HAP-1 (cell line): Measurements from ENCODE around the gene GTF3C1.

Experiments
- DNase-seq, 2 experiments: peaks; one replicate each; pipeline ENCODE4 v3.0.0-alpha.2; 2016 to 2020; ENCODE audit warnings: low spot score in 2 of 2
- H3K27me3 ChIP-seq: fragments of 250-450 bp; sonication (Bioruptor Pico); 2 replicates; pipeline ENCODE4 v1.5.1; 2020; ENCODE audit warnings: low read depth, mild to moderate bottlenecking, moderate library complexity
- H3K36me3 ChIP-seq: fragments of 250-450 bp; sonication (Bioruptor Pico); replicated peaks from 2 replicates; pipeline ENCODE4 v1.5.1; 2020; ENCODE audit warnings: mild to moderate bottlenecking
- H3K4me1 ChIP-seq: fragments of 250-450 bp; sonication (Bioruptor Pico); 2 replicates; pipeline ENCODE4 v1.5.1; 2020; ENCODE audit warnings: mild to moderate bottlenecking
- H3K4me3 ChIP-seq: fragments of 250-450 bp; sonication (Bioruptor Pico); 2 replicates; pipeline ENCODE4 v1.5.1; 2020; ENCODE audit warnings: mild to moderate bottlenecking, moderate library complexity
- H3K9me3 ChIP-seq: fragments of 250-450 bp; sonication (Bioruptor Pico); 2 replicates; pipeline ENCODE4 v1.5.1; 2020; ENCODE audit warnings: mild to moderate bottlenecking, moderate library complexity
- in situ Hi-C: fragments of 300-500 bp; cut with MboI; formaldehyde crosslinking; loops from 3 replicates; pipeline ENCODE4 v1.14.3; 2020; ENCODE audit warnings: low sequenced_read_pairs, inconsistent platforms, mixed read lengths

Gene GTF3C1

GRCh38 chr16:27499659-27500055, 50.1 kb downstream of the GTF3C1 start:
- Histone ChIP-seq H3K27me3 (no peaks in the 10 kb centered on the region), H3K36me3 (peaks cover 74% of the 10 kb centered on the region), H3K9me3 (no peaks in the 10 kb centered on the region), H3K4me3 (no peak overlapping the region), H3K4me1 (no peaks in the 10 kb centered on the region)
- in situ Hi-C loops = loop anchor here (25.0 kb wide), 1 partner anchor 638 kb away; no protein-coding TSS in a partner anchor
- no peak for DNase-seq

GRCh38 chr16:27498916-27499658, 50.6 kb downstream of the GTF3C1 start:
- DNase-seq = no peak
- in situ Hi-C loops = loop anchor here (25.0 kb wide), 1 partner anchor 638 kb away; no protein-coding TSS in a partner anchor
- Histone ChIP-seq H3K36me3 (peaks cover 72% of the 10 kb centered on the region), H3K4me3 (no peak overlapping the region), H3K9me3 (no peaks in the 10 kb centered on the region), H3K4me1 (no peaks in the 10 kb centered on the region), H3K27me3 (no peaks in the 10 kb centered on the region)

DNA sequence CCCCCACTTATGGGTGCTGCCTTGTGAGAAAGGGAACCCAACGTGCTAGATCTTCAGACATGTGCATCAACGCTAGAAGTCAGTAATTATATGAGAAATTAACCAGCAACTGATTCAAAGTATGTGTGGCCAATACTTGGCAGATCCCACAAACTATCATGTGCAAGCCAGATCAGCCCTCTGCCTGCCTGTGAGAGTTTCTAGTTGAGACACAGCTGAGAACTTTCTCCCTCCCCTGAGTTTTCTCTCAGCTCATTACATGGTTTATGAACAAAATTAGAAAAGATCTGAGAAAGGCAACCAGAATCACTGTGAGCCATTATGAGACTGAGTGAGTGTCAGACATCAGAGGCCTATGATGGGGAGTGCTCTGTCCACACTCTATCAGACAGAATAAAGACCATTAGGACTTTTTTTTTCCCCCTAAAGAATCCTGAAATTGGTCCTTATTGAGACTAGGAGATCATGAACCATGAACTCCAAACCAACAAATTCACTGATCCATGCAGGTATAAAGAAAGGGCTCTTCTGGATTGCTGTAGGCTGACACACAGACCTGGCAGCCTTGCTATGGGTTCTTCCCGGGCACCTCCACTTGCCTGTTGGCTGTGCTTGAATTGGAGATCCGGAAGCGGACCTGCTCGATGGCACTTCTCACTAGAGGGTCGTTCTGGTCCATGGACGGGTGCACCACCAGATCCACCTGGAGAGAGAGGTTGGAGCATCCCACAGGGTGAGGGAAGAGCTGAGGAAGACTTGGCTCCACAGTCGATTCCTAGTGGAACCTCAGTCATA, 51.5 kb downstream of the GTF3C1 start:
- no peak for DNase-seq
- no peaks in the 10 kb centered on the region for H3K9me3 ChIP-seq
- in situ Hi-C loops = loop anchor here (25.0 kb wide), 1 partner anchor 639 kb away; no protein-coding TSS in a partner anchor
- no peaks in the 10 kb centered on the region for H3K4me1 ChIP-seq
- H3K4me3 ChIP-seq = no peak overlapping the region
- H3K36me3 ChIP-seq = peaks cover 71% of the 10 kb centered on the region
- H3K27me3 ChIP-seq = no peaks in the 10 kb centered on the region

GRCh38 chr16:27495191-27495590, 54.5 kb downstream of the GTF3C1 start:
- Histone ChIP-seq H3K36me3 (peaks cover 72% of the 10 kb centered on the region), H3K27me3 (no peaks in the 10 kb centered on the region), H3K4me3 (no peak overlapping the region), H3K9me3 (no peaks in the 10 kb centered on the region), H3K4me1 (no peaks in the 10 kb centered on the region)
- DNase-seq = no peak
- in situ Hi-C loops = loop anchor here (25.0 kb wide), 1 partner anchor 642 kb away; no protein-coding TSS in a partner anchor

DNA sequence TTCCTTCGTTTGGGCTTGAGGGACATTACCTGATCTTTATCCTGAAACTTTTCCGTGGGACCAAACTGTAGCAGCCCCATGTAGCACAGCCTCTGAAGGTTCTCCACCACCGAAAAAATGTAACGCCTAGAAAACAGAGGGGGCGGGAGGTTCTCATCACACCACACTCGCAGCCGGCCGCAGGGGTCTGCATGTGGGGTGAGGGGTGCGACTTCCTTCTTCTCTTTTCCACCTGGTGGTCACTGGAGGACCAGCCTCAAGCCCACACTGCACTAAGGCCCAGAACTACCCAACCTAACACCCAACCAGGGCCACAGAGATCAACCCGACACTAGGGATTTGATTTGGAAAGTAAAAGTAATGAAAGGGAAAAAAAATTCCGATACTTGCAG, 57.1 kb downstream of the GTF3C1 start:
- Histone ChIP-seq H3K4me3 (no peak overlapping the region), H3K9me3 (no peaks in the 10 kb centered on the region), H3K36me3 (peaks cover 82% of the 10 kb centered on the region), H3K4me1 (no peaks in the 10 kb centered on the region), H3K27me3 (no peaks in the 10 kb centered on the region)
- in situ Hi-C loops = loop anchor here (5.0 to 25.0 kb wide), 2 partner anchors 35 to 645 kb away; no protein-coding TSS in a partner anchor
- no peak for DNase-seq

- in situ Hi-C loops = loop anchor here (5.0 to 25.0 kb wide), 2 partner anchors 35 to 645 kb away; no protein-coding TSS in a partner anchor
- no peak for DNase-seq
- H3K9me3 ChIP-seq = no peaks in the 10 kb centered on the region
- H3K27me3 ChIP-seq = no peaks in the 10 kb centered on the region
- H3K4me3 ChIP-seq = no peak overlapping the region
- H3K4me1 ChIP-seq = no peaks in the 10 kb centered on the region
- peaks cover 82% of the 10 kb centered on the region for H3K36me3 ChIP-seq
Observed at GRCh38 chr16:27491894-27492587, 57.7 kb downstream of the GTF3C1 start.

DNA sequence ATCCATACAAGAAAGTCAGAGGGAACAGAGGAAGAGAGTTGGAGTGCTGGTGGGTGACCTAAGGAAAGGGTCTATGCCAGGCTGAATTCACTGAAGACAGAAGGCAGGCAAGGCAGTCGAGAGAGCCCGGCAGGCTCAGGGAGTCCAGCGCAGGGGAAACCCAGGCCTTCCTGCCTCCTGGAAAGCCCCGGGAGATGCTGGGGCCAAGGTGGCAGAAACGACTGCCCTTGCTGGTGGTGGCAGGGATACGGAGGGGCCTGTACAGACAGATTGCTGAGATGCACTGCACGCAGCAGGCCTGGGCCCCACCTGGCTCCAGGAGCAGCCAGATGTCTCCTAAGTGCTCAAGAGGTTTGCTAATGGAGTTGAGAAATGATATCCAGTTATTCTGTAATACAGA, 59.8 kb downstream of the GTF3C1 start:
- no peak for DNase-seq
- in situ Hi-C loops = loop anchor here (5.0 to 25.0 kb wide), 2 partner anchors 37 to 647 kb away; no protein-coding TSS in a partner anchor
- Histone ChIP-seq H3K4me3 (no peak overlapping the region), H3K36me3 (peaks cover 93% of the 10 kb centered on the region), H3K27me3 (no peaks in the 10 kb centered on the region), H3K9me3 (no peaks in the 10 kb centered on the region), H3K4me1 (no peaks in the 10 kb centered on the region)

DNA sequence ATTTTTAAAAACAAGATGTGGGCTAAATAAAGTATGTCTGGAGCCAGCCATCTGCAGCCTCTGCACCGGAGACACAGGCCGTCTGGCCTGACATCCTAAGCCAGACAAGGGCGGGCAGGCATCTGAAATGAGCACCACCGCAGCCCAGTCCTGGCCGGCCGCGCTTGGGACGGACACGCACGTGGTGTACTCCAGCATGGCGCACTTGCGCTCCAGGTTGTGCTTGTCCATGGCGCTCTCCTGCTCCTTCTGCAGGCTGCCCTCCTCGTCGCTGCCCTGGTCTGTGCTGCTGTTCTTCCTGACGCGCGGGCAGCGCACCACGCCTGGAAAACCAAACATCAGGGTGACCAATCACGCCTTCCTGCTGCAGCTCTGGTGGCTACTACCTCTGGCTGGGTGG, 60.3 kb downstream of the GTF3C1 start:
- Histone ChIP-seq H3K27me3 (no peaks in the 10 kb centered on the region), H3K9me3 (no peaks in the 10 kb centered on the region), H3K36me3 (peaks cover 93% of the 10 kb centered on the region), H3K4me3 (no peak overlapping the region), H3K4me1 (no peaks in the 10 kb centered on the region)
- no peak for DNase-seq
- in situ Hi-C loops = loop anchor here (25.0 kb wide), 1 partner anchor 648 kb away; no protein-coding TSS in a partner anchor

GRCh38 chr16:27486760-27487159, 63.0 kb downstream of the GTF3C1 start:
- Histone ChIP-seq H3K4me1 (no peaks in the 10 kb centered on the region), H3K36me3 (peaks cover 96% of the 10 kb centered on the region), H3K4me3 (no peak overlapping the region), H3K9me3 (no peaks in the 10 kb centered on the region), H3K27me3 (no peaks in the 10 kb centered on the region)
- in situ Hi-C loops = loop anchor here (25.0 kb wide), 1 partner anchor 651 kb away; no protein-coding TSS in a partner anchor
- DNase-seq = no peak

DNA sequence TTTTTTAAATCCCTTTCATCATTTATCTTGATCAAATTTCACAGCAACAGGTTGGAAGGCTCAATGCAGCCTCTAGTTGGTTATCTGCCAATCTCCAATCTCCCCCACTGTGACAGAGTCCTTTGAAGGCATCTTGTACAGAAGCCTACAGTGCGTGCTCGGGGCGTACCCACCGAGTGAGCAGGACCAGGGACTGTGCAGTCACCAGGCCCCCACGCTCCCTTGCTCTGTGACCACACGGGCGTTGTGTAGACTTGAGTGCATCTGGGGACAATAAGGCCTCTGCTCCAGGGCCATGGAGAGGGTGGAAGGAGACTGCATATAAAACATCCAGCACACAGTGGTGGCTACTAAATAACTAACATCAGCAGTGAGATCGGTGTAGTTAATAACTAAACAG, 63.4 kb downstream of the GTF3C1 start:
- Histone ChIP-seq H3K27me3 (no peaks in the 10 kb centered on the region), H3K9me3 (no peaks in the 10 kb centered on the region), H3K36me3 (peaks cover 95% of the 10 kb centered on the region), H3K4me3 (no peak overlapping the region), H3K4me1 (no peaks in the 10 kb centered on the region)
- in situ Hi-C loops = loop anchor here (25.0 kb wide), 1 partner anchor 651 kb away; no protein-coding TSS in a partner anchor
- no peak for DNase-seq

- H3K27me3 ChIP-seq = no peaks in the 10 kb centered on the region
- no peak overlapping the region for H3K4me3 ChIP-seq
- peaks cover 95% of the 10 kb centered on the region for H3K36me3 ChIP-seq
- H3K9me3 ChIP-seq = no peaks in the 10 kb centered on the region
- DNase-seq = no peak
- no peaks in the 10 kb centered on the region for H3K4me1 ChIP-seq
- in situ Hi-C loops = loop anchor here (25.0 kb wide), 1 partner anchor 651 kb away; no protein-coding TSS in a partner anchor
Observed at GRCh38 chr16:27485811-27486210, 63.9 kb downstream of the GTF3C1 start.

- DNase-seq = no peak
- Histone ChIP-seq H3K27me3 (no peaks in the 10 kb centered on the region), H3K36me3 (peaks cover 97% of the 10 kb centered on the region), H3K4me1 (no peaks in the 10 kb centered on the region), H3K9me3 (no peaks in the 10 kb centered on the region), H3K4me3 (no peak overlapping the region)
- in situ Hi-C loops = loop anchor here (25.0 kb wide), 1 partner anchor 652 kb away; no protein-coding TSS in a partner anchor
Observed at GRCh38 chr16:27485126-27485525, 64.6 kb downstream of the GTF3C1 start.

GRCh38 chr16:27483624-27484023, 66.1 kb downstream of the GTF3C1 start:
- in situ Hi-C loops = loop anchor here (25.0 kb wide), 1 partner anchor 654 kb away; no protein-coding TSS in a partner anchor
- Histone ChIP-seq H3K4me3 (no peak overlapping the region), H3K4me1 (no peaks in the 10 kb centered on the region), H3K36me3 (peaks cover 94% of the 10 kb centered on the region), H3K9me3 (no peaks in the 10 kb centered on the region), H3K27me3 (no peaks in the 10 kb centered on the region)
- no peak for DNase-seq
